ENCODE data around the gene HIP1.

DNA sequence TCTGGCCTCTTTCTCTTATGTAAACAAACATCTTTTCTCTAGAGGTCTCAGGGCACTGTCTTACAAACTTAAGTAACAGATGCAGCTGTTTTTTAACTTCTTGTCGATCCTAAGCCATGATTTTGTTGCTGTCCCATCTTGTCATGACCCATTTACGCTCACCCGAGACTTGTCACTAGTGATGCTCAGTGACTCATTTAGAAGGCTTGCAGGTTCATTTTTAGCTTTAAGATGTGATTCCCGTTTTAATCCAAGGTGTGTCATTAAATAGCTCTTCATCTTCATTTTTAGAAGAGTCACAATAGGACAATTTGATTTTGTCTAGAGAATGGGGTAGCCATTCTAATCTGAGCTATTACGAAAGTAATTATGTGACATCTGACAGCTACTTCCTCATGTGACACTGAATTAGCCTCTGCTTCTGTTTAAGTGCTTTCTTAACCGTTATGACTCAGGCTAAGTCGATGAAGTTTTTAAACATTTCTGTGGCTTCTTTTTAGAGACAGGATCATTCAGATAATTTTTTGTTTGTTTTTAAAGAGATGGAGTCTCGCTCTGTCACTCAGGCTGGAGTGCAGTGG is 203.9 kb downstream of the HIP1 start:
- TF ChIP-seq POLR2AphosphoS5 (IDR thresholded peaks at IDR 0.05; ENCODE audit: insufficient read depth in 1 of 2, low read depth in 1 of 2), result no peak
- TF ChIP-seq, protein P1, sequence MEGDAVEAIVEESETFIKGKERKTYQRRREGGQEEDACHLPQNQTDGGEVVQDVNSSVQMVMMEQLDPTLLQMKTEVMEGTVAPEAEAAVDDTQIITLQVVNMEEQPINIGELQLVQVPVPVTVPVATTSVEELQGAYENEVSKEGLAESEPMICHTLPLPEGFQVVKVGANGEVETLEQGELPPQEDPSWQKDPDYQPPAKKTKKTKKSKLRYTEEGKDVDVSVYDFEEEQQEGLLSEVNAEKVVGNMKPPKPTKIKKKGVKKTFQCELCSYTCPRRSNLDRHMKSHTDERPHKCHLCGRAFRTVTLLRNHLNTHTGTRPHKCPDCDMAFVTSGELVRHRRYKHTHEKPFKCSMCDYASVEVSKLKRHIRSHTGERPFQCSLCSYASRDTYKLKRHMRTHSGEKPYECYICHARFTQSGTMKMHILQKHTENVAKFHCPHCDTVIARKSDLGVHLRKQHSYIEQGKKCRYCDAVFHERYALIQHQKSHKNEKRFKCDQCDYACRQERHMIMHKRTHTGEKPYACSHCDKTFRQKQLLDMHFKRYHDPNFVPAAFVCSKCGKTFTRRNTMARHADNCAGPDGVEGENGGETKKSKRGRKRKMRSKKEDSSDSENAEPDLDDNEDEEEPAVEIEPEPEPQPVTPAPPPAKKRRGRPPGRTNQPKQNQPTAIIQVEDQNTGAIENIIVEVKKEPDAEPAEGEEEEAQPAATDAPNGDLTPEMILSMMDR (IDR thresholded peaks at IDR 0.05), result no peak
